NT2/D1 (cell line): ENCODE data around the gene TK2.

Source experiments
- YY1 ChIP-seq: IDR thresholded peaks from 2 replicates; pipeline ENCODE4 v1.6.1; 2011; ENCODE audit not compliant: insufficient read length, insufficient read depth
- ZNF274 ChIP-seq: IDR thresholded peaks from 2 replicates; pipeline ENCODE4 v1.6.1; 2011; ENCODE audit warnings: mild to moderate bottlenecking, low read depth, low read length

- TF ChIP-seq YY1, result no peak
- no peak for TF ChIP-seq ZNF274
Measured at GRCh38 chr16:66489818-66490217, 60.1 kb downstream of the TK2 start.
